Muscle of arm (tissue), 12 donors: ENCODE data around the gene OR2AT4. TPM values are rescaled to one million over a fixed set of nuclear protein-coding genes. Genes with fewer than 3 reads are reported as not detected.
"Not testable (repeated sequence)": the region's sequence is repeated elsewhere in the genome, so short reads cannot be mapped to it uniquely, and the experiment has no call there.

Experiments
- DNase-seq: peaks from one replicate; pipeline ENCODE4 v3.0.0-alpha.2; 2013
- polyA plus RNA-seq, 12 donors: library from polyadenylated mRNA; unstranded; fragments of 120-200 nt; gene quantifications; one replicate each; pipeline ENCODE4 v1.2.1, GENCODE V29; 2013; ENCODE audit not compliant: insufficient read length in 12 of 12

Gene OR2AT4
- polyA plus RNA-seq, 12 donors, result 0.03 to 0.16 (median 0.11) TPM; not detected in 5

- DNase-seq, result no peak
Observed at GRCh38 chr11:75103380-75104026, 6.8 kb upstream of the OR2AT4 start.

- no peak for DNase-seq
Observed at GRCh38 chr11:75101424-75102128, 4.9 kb upstream of the OR2AT4 start.

- DNase-seq, result no peak
Observed at GRCh38 chr11:75100314-75100713, 3.6 kb upstream of the OR2AT4 start.

- no peak for DNase-seq
Observed at GRCh38 chr11:75099635-75100034, 3.0 kb upstream of the OR2AT4 start.

- not testable (repeated sequence) for DNase-seq
Observed at GRCh38 chr11:75098835-75099439, 2.3 kb upstream of the OR2AT4 start.

GRCh38 chr11:75098181-75098580 is 1.5 kb upstream of the OR2AT4 start:
- not testable (repeated sequence) for DNase-seq

- no peak for DNase-seq
Observed at GRCh38 chr11:75097173-75097557, 489 bp upstream of the OR2AT4 start.

- DNase-seq, result not testable (repeated sequence)
Observed at GRCh38 chr11:75094382-75094781, 2.3 kb downstream of the OR2AT4 start.

- no peak for DNase-seq
Observed at GRCh38 chr11:75090671-75091177, 6.0 kb downstream of the OR2AT4 start.

- DNase-seq, result no peak
Observed at GRCh38 chr11:75087319-75088305, 9.1 kb downstream of the OR2AT4 start.

GRCh38 chr11:75084883-75085282 is 11.8 kb downstream of the OR2AT4 start:
- no peak for DNase-seq

GRCh38 chr11:75083217-75083605 is 13.5 kb downstream of the OR2AT4 start:
- DNase-seq, result no peak

- no peak for DNase-seq
Observed at GRCh38 chr11:75082601-75083216, 14.0 kb downstream of the OR2AT4 start.

- DNase-seq, result no peak
Observed at GRCh38 chr11:75079546-75079945, 17.1 kb downstream of the OR2AT4 start.

GRCh38 chr11:75078233-75078632 is 18.4 kb downstream of the OR2AT4 start:
- no peak for DNase-seq

GRCh38 chr11:75077316-75077715 is 19.4 kb downstream of the OR2AT4 start:
- DNase-seq, result no peak

GRCh38 chr11:75076671-75077070 is 20.0 kb downstream of the OR2AT4 start:
- no peak for DNase-seq

GRCh38 chr11:75073459-75074190 is 23.1 kb downstream of the OR2AT4 start:
- no peak for DNase-seq

- DNase-seq, result no peak
Observed at GRCh38 chr11:75072582-75072981, 24.1 kb downstream of the OR2AT4 start.

- no peak for DNase-seq
Observed at GRCh38 chr11:75069473-75069872, 27.2 kb downstream of the OR2AT4 start.

GRCh38 chr11:75068993-75069392 is 27.7 kb downstream of the OR2AT4 start:
- DNase-seq, result no peak
